Medulla oblongata (tissue), 1 donor: ENCODE measurements around the gene NKAP.
"Not testable (repeated sequence)": the region's sequence is repeated elsewhere in the genome, so short reads cannot be mapped to it uniquely, and the experiment has no call there.

ENCODE experiments used
- DNase-seq: peaks from one replicate; pipeline ENCODE4 v3.0.0-alpha.2; 2015; ENCODE audit errors: extremely low spot score

NKAP gene

GRCh38 chrX:119943185-119943988 is at the start of gene NKAP:
Gene NKAP, minus strand, starts transcription at chrX:119943751. Its CDS starts 146 bp downstream, at chrX:119943605.
- peak; percentile 88 for DNase-seq

DNA sequence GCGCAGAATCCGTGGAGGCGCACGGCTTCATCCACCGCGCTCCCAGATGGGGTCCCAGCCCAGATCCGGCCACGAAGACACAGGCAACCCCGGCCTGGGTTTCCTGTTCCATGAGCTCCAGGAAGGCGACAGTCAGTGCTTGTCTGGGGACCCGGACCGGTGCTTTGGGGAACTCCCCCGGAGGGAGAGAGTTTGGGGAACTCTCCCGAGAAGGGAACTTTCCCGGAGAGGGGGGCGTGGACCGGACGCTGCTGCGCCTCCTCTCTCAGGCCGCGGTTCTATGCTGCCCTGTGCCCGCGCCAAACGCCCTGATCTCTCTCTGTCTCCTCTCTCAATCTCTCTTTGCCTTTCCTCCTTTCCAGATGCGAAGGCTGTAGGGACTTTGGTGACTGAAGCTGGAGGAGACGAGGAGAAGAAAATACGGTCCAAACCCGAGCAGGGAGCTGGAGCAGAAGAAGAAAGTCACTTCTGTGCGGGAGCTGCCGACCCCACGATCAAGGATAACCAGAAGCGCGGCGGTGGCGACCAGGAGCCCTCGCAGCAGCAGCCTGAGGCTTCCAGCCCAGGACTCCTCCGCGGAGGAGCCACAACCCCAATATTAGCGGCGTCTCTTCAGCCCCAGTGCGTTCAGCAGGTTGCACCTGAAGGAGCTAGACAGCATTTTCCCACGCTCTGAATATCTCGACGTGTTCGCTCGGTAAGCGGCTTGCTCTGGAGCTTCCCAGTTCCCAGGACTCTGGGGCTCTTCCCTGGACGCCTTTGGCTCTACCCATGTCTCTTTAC is 47.6 kb upstream of the NKAP start:
- DNase-seq: no peak

- no peak for DNase-seq
Measured at GRCh38 chrX:119990556-119991004, 47.0 kb upstream of the NKAP start.

- no peak for DNase-seq
Measured at GRCh38 chrX:119989905-119990555, 46.5 kb upstream of the NKAP start.

DNA sequence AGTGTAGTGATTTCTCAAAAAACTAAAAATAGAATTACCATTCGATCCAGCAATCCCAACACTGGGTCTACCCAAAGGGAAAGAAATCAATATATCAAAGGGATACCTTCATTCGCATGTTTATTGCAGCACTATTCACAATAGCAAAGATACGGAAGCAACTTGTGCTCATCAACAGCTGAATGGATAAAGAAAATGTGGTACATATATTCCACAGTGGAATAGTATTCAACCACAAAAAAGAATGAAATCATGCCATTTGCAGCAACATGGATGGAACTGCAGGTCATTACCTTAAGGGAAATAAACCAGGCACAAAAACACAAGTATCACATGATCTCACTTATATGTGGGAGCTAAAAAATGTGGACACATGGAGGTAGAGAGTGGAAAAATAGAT is 42.7 kb upstream of the NKAP start:
- no peak for DNase-seq

GRCh38 chrX:119984652-119985051 is 41.1 kb upstream of the NKAP start:
- no peak for DNase-seq

GRCh38 chrX:119983494-119983893 is 39.9 kb upstream of the NKAP start:
- no peak for DNase-seq

GRCh38 chrX:119982145-119982544 is 38.6 kb upstream of the NKAP start:
- DNase-seq: no peak

- no peak for DNase-seq
Measured at GRCh38 chrX:119981286-119982070, 37.9 kb upstream of the NKAP start.

- DNase-seq: not testable (repeated sequence)
Measured at GRCh38 chrX:119977172-119977571, 33.6 kb upstream of the NKAP start.

DNA sequence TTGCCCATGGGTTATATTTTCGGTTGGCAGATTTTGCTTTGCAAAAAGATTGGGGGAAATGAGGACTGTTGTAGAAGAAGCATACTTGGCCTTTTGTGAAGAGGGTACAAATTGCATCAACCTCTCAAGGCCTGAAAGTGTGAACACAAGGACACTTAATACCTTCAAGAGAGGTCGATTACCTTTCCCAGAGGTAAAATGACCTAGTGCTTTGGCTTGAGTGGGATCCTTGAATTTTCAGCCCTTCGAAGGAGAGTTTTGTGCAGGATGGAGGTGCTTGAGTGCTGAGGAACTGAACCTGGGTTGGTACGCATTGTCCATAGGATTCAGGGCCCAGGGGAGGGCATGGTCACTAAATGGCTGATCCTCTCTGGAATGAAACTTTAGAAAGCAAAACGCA is 27.6 kb upstream of the NKAP start:
- DNase-seq: no peak

GRCh38 chrX:119970574-119970973 is 27.0 kb upstream of the NKAP start:
- DNase-seq: no peak

DNA sequence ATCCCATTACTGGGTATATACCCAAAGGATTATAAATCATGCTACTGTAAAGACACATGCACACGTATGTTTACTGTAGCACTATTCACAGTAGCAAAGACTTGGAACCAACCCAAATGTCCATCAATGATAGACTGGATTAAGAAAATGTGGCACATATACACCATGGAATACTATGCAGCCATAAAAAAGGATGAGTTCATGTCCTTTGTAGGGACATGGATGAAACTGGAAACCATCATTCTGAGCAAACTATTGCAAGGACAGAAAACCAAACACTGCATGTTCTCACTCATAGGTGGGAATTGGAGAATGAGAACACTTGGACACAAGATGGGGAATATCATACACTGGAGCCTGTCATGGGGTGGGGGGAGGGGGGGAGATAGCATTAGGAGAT is 23.3 kb upstream of the NKAP start:
- not testable (repeated sequence) for DNase-seq

- no peak for DNase-seq
Measured at GRCh38 chrX:119960625-119961024, 17.1 kb upstream of the NKAP start.

DNA sequence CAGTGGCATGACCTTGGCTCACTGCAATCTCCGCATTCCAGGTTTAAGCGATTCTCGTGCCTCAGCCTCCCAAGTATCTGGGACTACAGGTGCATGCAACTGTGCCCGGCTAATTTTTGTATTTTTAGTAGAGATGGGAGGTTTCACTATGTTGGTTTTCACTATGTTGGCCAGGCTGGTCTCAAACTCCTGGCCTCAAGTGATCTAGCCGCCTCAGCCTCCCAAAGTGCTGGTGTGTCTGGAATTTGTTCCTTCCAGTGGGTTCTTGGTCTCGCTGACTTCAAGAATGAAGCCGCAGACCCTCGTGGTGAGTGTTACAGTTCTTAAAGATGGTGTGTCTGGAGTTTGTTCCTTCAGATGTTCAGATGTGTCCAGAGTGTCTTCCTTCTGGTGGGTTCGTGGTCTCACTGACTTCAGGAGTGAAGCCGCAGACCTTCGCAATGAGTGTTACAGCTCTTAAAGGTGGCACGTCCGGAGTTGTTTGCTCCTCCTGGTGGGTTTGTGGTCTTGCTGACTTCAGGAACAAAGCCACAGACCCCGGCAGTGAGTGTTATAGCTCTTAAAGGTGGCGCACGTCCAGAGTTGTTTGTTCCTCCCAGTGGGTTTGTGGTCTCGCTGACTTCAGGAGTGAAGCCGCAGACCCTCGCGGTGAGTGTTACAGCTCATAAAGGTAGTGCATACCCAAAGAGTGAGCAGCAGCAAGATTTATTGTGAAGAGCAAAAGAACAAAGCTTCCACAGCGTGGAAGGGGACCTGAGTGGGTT is 12.4 kb upstream of the NKAP start:
- not testable (repeated sequence) for DNase-seq

- no peak for DNase-seq
Measured at GRCh38 chrX:119954374-119954773, 10.8 kb upstream of the NKAP start.

- no peak for DNase-seq
Measured at GRCh38 chrX:119948381-119948780, 4.8 kb upstream of the NKAP start.

DNA sequence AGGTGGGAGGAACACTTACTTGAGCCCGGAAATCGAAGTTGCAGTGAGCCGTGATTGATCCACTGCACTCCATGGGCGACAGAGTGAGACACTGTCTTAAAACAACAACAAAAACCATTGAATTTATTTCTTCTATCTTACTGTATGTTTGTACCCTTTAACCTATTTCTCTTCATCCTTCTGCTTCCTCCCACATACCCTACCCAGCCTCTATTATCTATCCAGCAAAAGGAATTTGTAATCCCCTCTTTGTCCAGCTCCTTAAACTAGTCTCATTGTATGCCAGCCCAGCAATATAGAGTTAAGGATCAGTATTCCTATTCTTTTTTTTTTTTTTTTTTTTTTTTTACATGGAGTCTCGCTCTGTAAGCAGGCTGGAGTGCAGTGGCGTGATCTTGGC is 1.9 kb upstream of the NKAP start:
- DNase-seq: no peak

- DNase-seq: peak; percentile 6
Measured at GRCh38 chrX:119942831-119943184, 743 bp downstream of the NKAP start.

DNA sequence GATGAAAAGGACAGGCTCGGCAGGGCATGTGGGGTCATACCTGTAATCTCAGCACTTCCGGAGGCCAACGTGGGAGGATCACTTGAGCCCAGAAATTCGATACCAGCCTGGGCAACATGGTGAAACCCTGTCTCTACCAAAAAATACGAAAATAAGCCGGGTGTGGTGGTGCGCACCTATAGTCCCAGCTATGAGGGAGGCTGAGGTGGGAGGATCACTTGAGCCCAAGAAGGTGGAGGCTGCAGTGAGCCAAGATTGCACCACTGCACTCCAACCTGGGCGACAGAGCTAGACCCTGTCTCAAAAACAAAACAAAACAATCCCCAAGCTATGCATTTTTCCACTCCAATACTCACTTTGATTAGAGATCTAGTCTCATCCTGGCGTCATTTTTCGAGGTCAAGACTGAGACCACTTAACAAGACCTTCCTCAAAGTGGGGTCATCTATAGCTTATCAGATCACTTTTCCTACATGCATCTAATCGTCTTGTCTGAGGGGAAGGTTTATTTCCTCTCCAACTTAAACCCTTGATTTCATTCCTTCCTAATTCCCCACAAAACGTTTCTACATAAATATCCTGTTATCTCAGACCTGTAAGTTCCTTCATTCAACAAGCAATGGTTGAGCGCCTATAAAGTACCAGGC is 1.3 kb downstream of the NKAP start:
- DNase-seq: no peak
